GM23338 (cell line): ENCODE results near the gene ENOX1. TPM values are rescaled to one million over a fixed set of nuclear protein-coding genes. Genes with fewer than 3 reads are reported as not detected.

ENCODE experiments used
- ATAC-seq: fragments of 200-7000 bp; cut with Tn5 transposase; 3 replicates; pipeline ENCODE4 v1.9.1; 2020
- DNase-seq: peaks from one replicate; pipeline ENCODE4 v3.0.0-alpha.2; 2015; ENCODE audit warnings: low spot score
- H2AFZ ChIP-seq: fragments of 200-600 bp; sonication (generic); 2 replicates; pipeline ENCODE4 v1.8.0; 2016; ENCODE audit warnings: antibody characterized with exemption, mild to moderate bottlenecking, moderate library complexity
- H3F3A ChIP-seq: fragments of 200-600 bp; sonication (generic); replicated peaks from 2 replicates; pipeline ENCODE4 v1.8.0; 2017; ENCODE audit warnings: antibody characterized with exemption, mixed run types, low read depth
- H3K27ac ChIP-seq: fragments of 200-600 bp; sonication (generic); 2 replicates; pipeline ENCODE4 v1.6.1; 2016; ENCODE audit warnings: low read depth
- H3K27me3 ChIP-seq: fragments of 200-600 bp; sonication (generic); 2 replicates; pipeline ENCODE4 v1.8.0; 2016; ENCODE audit warnings: mild to moderate bottlenecking, mixed run types, moderate library complexity; ENCODE audit not compliant: insufficient read depth
- H3K36me3 ChIP-seq: fragments of 200-600 bp; sonication (generic); 2 replicates; pipeline ENCODE4 v1.8.0; 2016; ENCODE audit warnings: mild to moderate bottlenecking; ENCODE audit not compliant: insufficient read depth
- H3K4me1 ChIP-seq: fragments of 200-600 bp; sonication (generic); 2 replicates; pipeline ENCODE4 v1.8.0; 2016; ENCODE audit warnings: mild to moderate bottlenecking, moderate library complexity; ENCODE audit not compliant: insufficient read depth
- H3K4me2 ChIP-seq: fragments of 200-600 bp; sonication (generic); 2 replicates; pipeline ENCODE4 v1.7.1; 2017; ENCODE audit warnings: mixed run types
- H3K4me3 ChIP-seq: fragments of 200-600 bp; sonication (generic); 2 replicates; pipeline ENCODE4 v1.6.1; 2016; ENCODE audit warnings: mixed run types
- H3K79me2 ChIP-seq: fragments of 200-600 bp; sonication (generic); replicated peaks from 2 replicates; pipeline ENCODE4 v1.8.0; 2017; ENCODE audit warnings: mild to moderate bottlenecking; ENCODE audit not compliant: insufficient read depth
- H3K9me2 ChIP-seq: fragments of 200-600 bp; sonication (generic); 2 replicates; pipeline ENCODE4 v1.8.0; 2017; ENCODE audit not compliant: insufficient read depth
- H4K20me1 ChIP-seq: fragments of 200-600 bp; sonication (generic); replicated peaks from 2 replicates; pipeline ENCODE4 v1.8.0; 2017; ENCODE audit warnings: mild to moderate bottlenecking; ENCODE audit not compliant: insufficient read depth
- H3K27ac Mint-ChIP-seq: 2 replicates; pipeline ENCODE4 v1.8.0; 2020; ENCODE audit warnings: inconsistent platforms, mild to moderate bottlenecking, moderate library complexity, mixed read lengths
- H3K27me3 Mint-ChIP-seq: 3 replicates; pipeline ENCODE4 v1.8.0; 2022; ENCODE audit warnings: low read depth, mild to moderate bottlenecking, moderate library complexity, mixed read lengths, inconsistent platforms; ENCODE audit not compliant: insufficient read depth, poor library complexity
- H3K36me3 Mint-ChIP-seq: 3 replicates; pipeline ENCODE4 v1.8.0; 2021; ENCODE audit warnings: low read depth, mild to moderate bottlenecking, inconsistent platforms, moderate library complexity, mixed read lengths
- H3K4me1 Mint-ChIP-seq: 3 replicates; pipeline ENCODE4 v1.8.0; 2020; ENCODE audit warnings: mild to moderate bottlenecking, inconsistent platforms, mixed read lengths
- H3K4me3 Mint-ChIP-seq: 3 replicates; pipeline ENCODE4 v1.8.0; 2021; ENCODE audit warnings: moderate library complexity, mild to moderate bottlenecking, inconsistent platforms, mixed read lengths
- H3K9me3 Mint-ChIP-seq: 3 replicates; pipeline ENCODE4 v1.8.0; 2020; ENCODE audit warnings: moderate library complexity, mild to moderate bottlenecking, inconsistent platforms, mixed read lengths
- CTCF ChIP-seq, 2 experiments: fragments of 200-600 bp in 1 of 2; sonication (generic) in 1 of 2; conservative IDR thresholded peaks; 2 replicates each; pipeline versions ENCODE4 v1.5.1 to v1.6.1; 2016 to 2017; ENCODE audit warnings: antibody characterized with exemption in 2 of 2, low read depth in 2 of 2, mild to moderate bottlenecking in 2 of 2, moderate library complexity in 1 of 2
- EZH2 ChIP-seq: fragments of 200-600 bp; sonication (generic); IDR thresholded peaks from one replicate; pipeline ENCODE4 v1.8.0; 2017; ENCODE audit warnings: antibody characterized with exemption, mild to moderate bottlenecking, low read depth; ENCODE audit not compliant: unreplicated experiment
- EZH2phosphoT487 ChIP-seq: fragments of 200-600 bp; sonication (generic); IDR thresholded peaks from one replicate; pipeline ENCODE4 v1.8.1; 2018; ENCODE audit warnings: antibody characterized with exemption; ENCODE audit not compliant: unreplicated experiment
- JUNB ChIP-seq: IDR thresholded peaks from one replicate; pipeline ENCODE4 v1.6.1; 2016; ENCODE audit warnings: antibody characterized with exemption; ENCODE audit not compliant: unreplicated experiment
- NANOG ChIP-seq: IDR thresholded peaks from 2 replicates; pipeline ENCODE4 v1.6.1; 2016; ENCODE audit warnings: antibody characterized with exemption, borderline replicate concordance
- POLR2AphosphoS5 ChIP-seq: IDR thresholded peaks from 2 replicates; pipeline ENCODE4 v1.6.1; 2016; ENCODE audit warnings: antibody characterized with exemption, low read depth
- REST ChIP-seq: IDR thresholded peaks from one replicate; pipeline ENCODE4 v1.6.1; 2018; ENCODE audit warnings: antibody characterized with exemption; ENCODE audit not compliant: unreplicated experiment
- STAT1 ChIP-seq: IDR thresholded peaks from one replicate; pipeline ENCODE4 v1.6.1; 2016; ENCODE audit warnings: antibody characterized with exemption; ENCODE audit not compliant: unreplicated experiment
- ZNF114 ChIP-seq: fragments of 250-450 bp; sonication (Bioruptor Pico); IDR thresholded peaks from 2 replicates; pipeline ENCODE4 v1.5.0; 2020; ENCODE audit warnings: mild to moderate bottlenecking, moderate library complexity
- ZNF331 ChIP-seq: fragments of 250-450 bp; sonication (Bioruptor Pico); IDR thresholded peaks from 2 replicates; pipeline ENCODE4 v1.5.0; 2020; ENCODE audit warnings: low read depth, mild to moderate bottlenecking, moderate library complexity
- ZNF462 ChIP-seq: fragments of 250-450 bp; sonication (Bioruptor Pico); IDR thresholded peaks from 2 replicates; pipeline ENCODE4 v1.5.0; 2020; ENCODE audit warnings: mild to moderate bottlenecking, moderate library complexity
- polyA plus RNA-seq: library from polyadenylated mRNA; unstranded; fragments of >200 nt; fragmentation: Nextera tagmentation; extraction: Ambion mirVana; gene quantifications from 2 replicates; pipeline ENCODE4 v1.2.1, GENCODE V29; 2016
- total RNA-seq: library from RNA; depleted of rRNA; stranded (reverse); fragments of >200 nt; shearing (Covaris generic); gene quantifications from 2 replicates; pipeline ENCODE4 v1.2.3, GENCODE V29; 2014

ENOX1 gene
- total and polyA plus RNA-seq, 2 experiments from 2014 or later, result 0.66 to 0.81 TPM

- H3K4me1 ChIP-seq, result no peaks in the 10 kb centered on the region
- DNase-seq (no peak), ATAC-seq (no peak)
- Mint-ChIP-seq H3K36me3 (peaks cover 1% of the 10 kb centered on the region; the same call in 1 of the 3 replicates), H3K4me1 (peaks cover 4% of the 10 kb centered on the region), H3K27ac (no peak overlapping the region), H3K9me3 (peaks cover 4% of the 10 kb centered on the region; the same call in 2 of the 3 replicates), H3K4me3 (no peak overlapping the region), H3K27me3 (peaks cover 3% of the 10 kb centered on the region)
- H3K27ac ChIP-seq, result no peak overlapping the region
- H3K9me2 ChIP-seq, result 0 out of 2 replicates have a peak, but pooled peaks cover 3% of the 10 kb centered on the region
- no peak overlapping the region for H2AFZ ChIP-seq
- H3F3A ChIP-seq, result no peaks in the 10 kb centered on the region
- H3K79me2 ChIP-seq, result no peaks in the 10 kb centered on the region
- H3K4me2 ChIP-seq, result no peak overlapping the region
- TF ChIP-seq ZNF114 (CRISPR knock-in tag), result no peak
- no peaks in the 10 kb centered on the region for H3K27me3 ChIP-seq
- no peak overlapping the region for H3K4me3 ChIP-seq
- no peaks in the 10 kb centered on the region for H3K36me3 ChIP-seq
- H4K20me1 ChIP-seq, result no peaks in the 10 kb centered on the region
Measured at GRCh38 chr13:43374621-43375020, 412.2 kb downstream of the ENOX1 start.

GRCh38 chr13:43373400-43373799 is 413.4 kb downstream of the ENOX1 start:
- peaks cover 5% of the 10 kb centered on the region for H3K27me3 Mint-ChIP-seq
- no peaks in the 10 kb centered on the region for H3K4me1 ChIP-seq
- no peak overlapping the region for H3K4me3 ChIP-seq
- H3K9me3 Mint-ChIP-seq, result no peaks in the 10 kb centered on the region
- H3K36me3 Mint-ChIP-seq, result no peaks in the 10 kb centered on the region
- no peak overlapping the region for H3K27ac ChIP-seq
- no peaks in the 10 kb centered on the region for H3K79me2 ChIP-seq
- H3K9me2 ChIP-seq, result 0 out of 2 replicates have a peak, but pooled peaks cover 4% of the 10 kb centered on the region
- no peak overlapping the region for H3K27ac Mint-ChIP-seq
- peaks cover 4% of the 10 kb centered on the region for H3K4me1 Mint-ChIP-seq
- no peak overlapping the region for H3K4me2 ChIP-seq
- no peaks in the 10 kb centered on the region for H3K27me3 ChIP-seq
- no peak overlapping the region for H3K4me3 Mint-ChIP-seq
- ATAC-seq (no peak), DNase-seq (no peak)
- H3F3A ChIP-seq, result no peaks in the 10 kb centered on the region
- no peaks in the 10 kb centered on the region for H4K20me1 ChIP-seq
- H2AFZ ChIP-seq, result no peak overlapping the region
- H3K36me3 ChIP-seq, result no peaks in the 10 kb centered on the region
- TF ChIP-seq REST (no peak), EZH2 (no peak), STAT1 (no peak), CTCF (conservative IDR thresholded peaks at IDR 0.05; ENCODE audit: low read depth in 2 of 2) (no peak), ZNF462 (CRISPR knock-in tag) (no peak), POLR2AphosphoS5 (no peak), ZNF331 (CRISPR knock-in tag) (no peak), NANOG (no peak), EZH2phosphoT487 (no peak), ZNF114 (CRISPR knock-in tag) (no peak), JUNB (no peak)
